ENCODE results near the gene CYB5R4.

Gene CYB5R4

GRCh38 chr6:83859410-83860358, at the start of gene CYB5R4:
TSS of gene CYB5R4 (plus strand) at chr6:83859689. CDS start at chr6:83859783, 94 bp downstream.
- peak; percentile 85 for DNase-seq (ENCODE audit: low read depth)

GRCh38 chr6:83812595-83812994, 46.9 kb upstream of the CYB5R4 start:
- DNase-seq (ENCODE audit: low read depth) = no peak

GRCh38 chr6:83815631-83816272, 43.7 kb upstream of the CYB5R4 start:
- DNase-seq (ENCODE audit: low read depth) = no peak

GRCh38 chr6:83822629-83823169, 36.8 kb upstream of the CYB5R4 start:
- no peak for DNase-seq (ENCODE audit: low read depth)

GRCh38 chr6:83824388-83824801, 35.1 kb upstream of the CYB5R4 start:
- no peak for DNase-seq (ENCODE audit: low read depth)

GRCh38 chr6:83824831-83825230, 34.7 kb upstream of the CYB5R4 start:
- no peak for DNase-seq (ENCODE audit: low read depth)

GRCh38 chr6:83827050-83827449, 32.4 kb upstream of the CYB5R4 start:
- DNase-seq (ENCODE audit: low read depth) = no peak

- no peak for DNase-seq (ENCODE audit: low read depth)
Observed at GRCh38 chr6:83838727-83839126, 20.8 kb upstream of the CYB5R4 start.

- DNase-seq (ENCODE audit: low read depth) = no peak
Observed at GRCh38 chr6:83844170-83844569, 15.3 kb upstream of the CYB5R4 start.

GRCh38 chr6:83846291-83846690, 13.2 kb upstream of the CYB5R4 start:
- DNase-seq (ENCODE audit: low read depth) = no peak

- DNase-seq (ENCODE audit: low read depth) = no peak
Observed at GRCh38 chr6:83847179-83847578, 12.3 kb upstream of the CYB5R4 start.

- no peak for DNase-seq (ENCODE audit: low read depth)
Observed at GRCh38 chr6:83849127-83849526, 10.4 kb upstream of the CYB5R4 start.

- DNase-seq (ENCODE audit: low read depth) = no peak
Observed at GRCh38 chr6:83849610-83850009, 9.9 kb upstream of the CYB5R4 start.

- no peak for DNase-seq (ENCODE audit: low read depth)
Observed at GRCh38 chr6:83852528-83853177, 6.8 kb upstream of the CYB5R4 start.

- DNase-seq (ENCODE audit: low read depth) = no peak
Observed at GRCh38 chr6:83853178-83854000, 6.1 kb upstream of the CYB5R4 start, which contains the start of gene RIPPLY2. TSS of gene RIPPLY2 (plus strand) at chr6:83853360. CDS start at chr6:83853417, 57 bp downstream.

GRCh38 chr6:83854001-83854501, 5.4 kb upstream of the CYB5R4 start:
- DNase-seq (ENCODE audit: low read depth) = no peak

- DNase-seq (ENCODE audit: low read depth) = no peak
Observed at GRCh38 chr6:83854766-83855165, 4.7 kb upstream of the CYB5R4 start.

- no peak for DNase-seq (ENCODE audit: low read depth)
Observed at GRCh38 chr6:83860359-83860755, 868 bp downstream of the CYB5R4 start.

- DNase-seq (ENCODE audit: low read depth) = no peak
Observed at GRCh38 chr6:83860782-83861495, 1.4 kb downstream of the CYB5R4 start.

GRCh38 chr6:83862776-83863471, 3.4 kb downstream of the CYB5R4 start:
- no peak for DNase-seq (ENCODE audit: low read depth)
